ENCODE results near the gene ZNF865.

GRCh38 chr19:55635856-55636440 lies 30.5 kb downstream of the ZNF865 start:
- no peak for TF ChIP-seq CTCF (IDR thresholded peaks at IDR 0.05)
- no peak for TF ChIP-seq POLR2A (IDR thresholded peaks at IDR 0.05)

Measured in lower leg skin (tissue), 3 donors.